ENCODE results near the gene YAE1.

GRCh38 chr7:39553436-39553835 lies 12.8 kb upstream of the YAE1 start:
- no peak for TF ChIP-seq YY1 (IDR thresholded peaks at IDR 0.05; ENCODE audit: insufficient read depth, insufficient read length)
- TF ChIP-seq ZNF274 (IDR thresholded peaks at IDR 0.05; ENCODE audit: low read depth, low read length) = no peak
- TF ChIP-seq SUZ12 (IDR thresholded peaks at IDR 0.05; ENCODE audit: extremely low read depth, insufficient read depth, insufficient read length) = no peak
